DMS153 treated with DMSO at 0.1 percent for 48 hours (cell line): Measurements from ENCODE around the gene CEACAM20.
"Not testable (repeated sequence)": the region's sequence is repeated elsewhere in the genome, so short reads cannot be mapped to it uniquely, and the experiment has no call there.

Experiments used
- DNase-seq: peaks from one replicate; lab custom pipeline; 2025; ENCODE audit not compliant: unreplicated experiment; lab: John Stamatoyannopoulos, UW

The CEACAM20 gene

GRCh38 chr19:44496711-44497110, 32.8 kb downstream of the CEACAM20 start:
- DNase-seq = no peak

- DNase-seq = peak; percentile 45
Observed at GRCh38 chr19:44476559-44477408, 52.7 kb downstream of the CEACAM20 start.

- DNase-seq = not testable (repeated sequence)
Observed at GRCh38 chr19:44468730-44469129, 60.7 kb downstream of the CEACAM20 start.

- not testable (repeated sequence) for DNase-seq
Observed at GRCh38 chr19:44462600-44463286, 66.7 kb downstream of the CEACAM20 start.
